GM19467 (cell line): ENCODE measurements around the gene STARD10.
"Not testable (repeated sequence)": the region's sequence is repeated elsewhere in the genome, so short reads cannot be mapped to it uniquely, and the experiment has no call there.

Experiments
- ATAC-seq: cut with Tn5 transposase; IDR thresholded peaks from one replicate; pipeline ENCODE4 v1.9.1; 2021; ENCODE audit warnings: mild to moderate bottlenecking, moderate library complexity; ENCODE audit not compliant: unreplicated experiment

STARD10 gene

GRCh38 chr11:72808331-72808798 is 14.5 kb upstream of the STARD10 start:
- ATAC-seq = no peak

- ATAC-seq = no peak
Observed at GRCh38 chr11:72807792-72808191, 13.9 kb upstream of the STARD10 start.

GRCh38 chr11:72807021-72807693 is 13.3 kb upstream of the STARD10 start:
- no peak for ATAC-seq

GRCh38 chr11:72806378-72806777 is 12.5 kb upstream of the STARD10 start:
- not testable (repeated sequence) for ATAC-seq

- no peak for ATAC-seq
Observed at GRCh38 chr11:72805216-72805615, 11.4 kb upstream of the STARD10 start.

- no peak for ATAC-seq
Observed at GRCh38 chr11:72802822-72803221, 9.0 kb upstream of the STARD10 start.

GRCh38 chr11:72799441-72799840 is 5.6 kb upstream of the STARD10 start:
- no peak for ATAC-seq

GRCh38 chr11:72798361-72798760 is 4.5 kb upstream of the STARD10 start:
- ATAC-seq = no peak

- ATAC-seq = no peak
Observed at GRCh38 chr11:72793076-72793424, 797 bp downstream of the STARD10 start.

- no peak for ATAC-seq
Observed at GRCh38 chr11:72792437-72793021, 1.3 kb downstream of the STARD10 start.

- ATAC-seq = not testable (repeated sequence)
Observed at GRCh38 chr11:72791228-72791627, 2.6 kb downstream of the STARD10 start.

- ATAC-seq = no peak
Observed at GRCh38 chr11:72789493-72790131, 4.2 kb downstream of the STARD10 start.

GRCh38 chr11:72788241-72788640 is 5.6 kb downstream of the STARD10 start:
- ATAC-seq = no peak

GRCh38 chr11:72787216-72788104 is 6.4 kb downstream of the STARD10 start:
- no peak for ATAC-seq

- ATAC-seq = no peak
Observed at GRCh38 chr11:72786305-72787215, 7.3 kb downstream of the STARD10 start.

GRCh38 chr11:72784662-72785061 is 9.2 kb downstream of the STARD10 start:
- ATAC-seq = no peak

- no peak for ATAC-seq
Observed at GRCh38 chr11:72783144-72783905, 10.5 kb downstream of the STARD10 start.

- no peak for ATAC-seq
Observed at GRCh38 chr11:72782081-72782920, 11.5 kb downstream of the STARD10 start.
